HG03575 (cell line): ENCODE data around the gene GNG13.
"Not testable (repeated sequence)": the region's sequence is repeated elsewhere in the genome, so short reads cannot be mapped to it uniquely, and the experiment has no call there.

Experiments
- ATAC-seq: cut with Tn5 transposase; IDR thresholded peaks from one replicate; pipeline ENCODE4 v1.9.1; 2021; ENCODE audit not compliant: unreplicated experiment, insufficient number of reproducible peaks, low FRiP score; ENCODE audit errors: extremely low read depth

Gene GNG13

GRCh38 chr16:799948-800833 lies at the start of gene GNG13:
GNG13 (minus strand) TSS chr16:800734; CDS start chr16:799077, 1,657 bp downstream.
- ATAC-seq: no peak

GRCh38 chr16:848510-849253 lies 48.1 kb upstream of the GNG13 start:
- ATAC-seq: no peak

GRCh38 chr16:847681-848445 lies 47.3 kb upstream of the GNG13 start:
- ATAC-seq: no peak

- no peak for ATAC-seq
Observed at GRCh38 chr16:847151-847550, 46.6 kb upstream of the GNG13 start.

- ATAC-seq: no peak
Observed at GRCh38 chr16:845351-845745, 44.8 kb upstream of the GNG13 start.

GRCh38 chr16:844638-845350 lies 44.3 kb upstream of the GNG13 start:
- ATAC-seq: no peak

- no peak for ATAC-seq
Observed at GRCh38 chr16:843771-844170, 43.2 kb upstream of the GNG13 start.

- no peak for ATAC-seq
Observed at GRCh38 chr16:842711-843560, 42.4 kb upstream of the GNG13 start.

- ATAC-seq: no peak
Observed at GRCh38 chr16:842061-842476, 41.5 kb upstream of the GNG13 start.

GRCh38 chr16:841455-842060 lies 41.0 kb upstream of the GNG13 start:
- ATAC-seq: no peak

GRCh38 chr16:840561-841454 lies 40.3 kb upstream of the GNG13 start:
- ATAC-seq: no peak

- no peak for ATAC-seq
Observed at GRCh38 chr16:839643-840408, 39.3 kb upstream of the GNG13 start.

- ATAC-seq: no peak
Observed at GRCh38 chr16:838741-839140, 38.2 kb upstream of the GNG13 start.

- not testable (repeated sequence) for ATAC-seq
Observed at GRCh38 chr16:836822-837221, 36.3 kb upstream of the GNG13 start.

GRCh38 chr16:836221-836620 lies 35.7 kb upstream of the GNG13 start:
- no peak for ATAC-seq

- ATAC-seq: no peak
Observed at GRCh38 chr16:835373-835772, 34.8 kb upstream of the GNG13 start.
